Measurements from ENCODE around the gene PROKR1. TPM values are rescaled to one million over a fixed set of nuclear protein-coding genes. Genes with fewer than 3 reads are reported as not detected.

Gene PROKR1
- total RNA-seq: not detected in 2 replicates

DNA sequence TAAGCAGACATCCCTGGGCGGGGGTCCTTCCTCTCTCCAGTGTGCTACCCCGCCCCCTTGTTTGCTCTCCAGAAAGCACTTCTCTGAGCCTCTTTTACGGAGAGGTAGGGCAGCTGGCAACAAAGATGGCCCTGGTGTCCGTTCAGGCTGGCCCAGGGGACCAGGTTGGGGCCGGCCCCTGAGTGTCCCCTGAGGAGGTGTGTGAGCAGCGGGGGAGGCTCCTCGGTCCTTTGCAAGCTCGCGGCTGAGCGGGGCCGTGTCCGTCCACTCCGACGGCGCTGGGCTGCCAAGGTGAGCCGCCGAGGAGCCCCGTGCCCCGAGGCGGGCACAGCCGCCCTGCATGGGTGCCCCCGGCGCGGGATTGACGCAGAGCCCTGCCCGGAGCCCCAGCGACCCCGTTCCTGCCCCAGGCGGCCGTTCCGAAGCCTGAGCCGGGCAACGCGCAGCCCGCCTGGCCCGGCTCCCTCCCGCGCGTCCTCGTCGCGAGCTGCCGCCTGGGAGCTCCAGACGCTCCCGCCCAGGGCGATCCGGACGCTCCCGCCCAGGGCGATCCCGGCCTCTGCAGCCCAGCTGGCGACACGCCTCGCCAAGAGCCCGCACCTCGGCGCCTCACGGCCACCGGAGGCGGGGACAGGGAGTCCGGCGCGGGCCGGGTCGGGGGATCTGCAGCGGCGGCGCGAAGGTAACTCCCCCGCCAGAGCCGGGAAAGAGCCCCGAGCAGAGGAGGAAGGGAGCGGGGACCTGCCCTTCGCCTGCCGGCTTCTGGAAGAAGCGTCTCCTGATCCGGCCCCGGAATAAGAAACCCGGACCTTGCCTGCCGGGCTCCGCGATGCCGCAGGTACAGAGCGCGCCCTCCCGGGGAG lies at the start of gene PROKR1:
PROKR1 (plus strand) TSS at position 569 of the 863 bp plus-strand sequence. CDS start 2,243 bp downstream, outside the sequence.

Other genes with a start within 250 kb of the PROKR1 start
- gene FBXO48, start 176.3 kb upstream of the PROKR1 start, total RNA-seq: 0.12 and 0.43 TPM in 2 replicates
- 3.0 and 4.3 TPM in 2 replicates for gene APLF, start 176.0 kb upstream of the PROKR1 start, total RNA-seq
- 1.8 and 6.4 TPM in 2 replicates for gene ARHGAP25, start 91.2 kb downstream of the PROKR1 start, total RNA-seq
- gene BMP10, start 227.8 kb downstream of the PROKR1 start, total RNA-seq: not detected in 2 replicates